BLaER1 treated with 17β-estradiol and CSF1 and Interleukin-3, amounts not matched to agents 10 nM and 100 nM (cell line): ENCODE data around the gene FRY.
A peak's percentile ranks its signal among the peaks of the same experiment; 100 is the strongest.

Experiments used
- H3K27ac ChIP-seq, 11 experiments: shearing (Covaris generic); formaldehyde crosslinking; 2 replicates each; pipeline ENCODE4 v1.8.1; 2022
- H3K27me3 ChIP-seq, 11 experiments: shearing (Covaris generic); formaldehyde crosslinking; 2 replicates each; pipeline ENCODE4 v1.8.1; 2022
- H3K36me3 ChIP-seq, 11 experiments: shearing (Covaris generic); formaldehyde crosslinking; 2 replicates each; pipeline ENCODE4 v1.8.1; 2022
- H3K4me1 ChIP-seq, 10 experiments: shearing (Covaris generic); formaldehyde crosslinking; 2 replicates each; pipeline ENCODE4 v1.8.1; 2022
- H3K4me2 ChIP-seq, 11 experiments: shearing (Covaris generic); formaldehyde crosslinking; 2 replicates each; pipeline ENCODE4 v1.8.1; 2022
- H3K4me3 ChIP-seq, 10 experiments: shearing (Covaris generic); formaldehyde crosslinking; 2 replicates each; pipeline ENCODE4 v1.8.1; 2022
- H3K9ac ChIP-seq, 11 experiments: shearing (Covaris generic); formaldehyde crosslinking; 2 replicates each; pipeline ENCODE4 v1.8.1; 2022
- H3K9me3 ChIP-seq, 11 experiments: shearing (Covaris generic); formaldehyde crosslinking; replicated peaks in 1 of 11; 2 replicates each; pipeline ENCODE4 v1.8.1; 2022
- H4K20me1 ChIP-seq, 11 experiments: shearing (Covaris generic); formaldehyde crosslinking; 2 replicates each; pipeline ENCODE4 v1.8.1; 2022
- Cebpa-rat ChIP-seq, 11 experiments: shearing (Covaris generic); IDR thresholded peaks; 2 replicates each; pipeline ENCODE4 v1.8.1; 2022

The FRY gene

GRCh38 chr13:32105653-32106313 is 74.2 kb downstream of the FRY start:
- Histone ChIP-seq H3K27ac (no peak overlapping the region), H3K4me2 (no peak overlapping the region), H3K27me3 (no peaks in the 10 kb centered on the region), H3K9ac (no peak overlapping the region), H3K36me3 (no peaks in the 10 kb centered on the region; a peak in 1 of 22 replicates), H4K20me1 (no peaks in the 10 kb centered on the region), H3K4me1 (peaks cover 0 to 14% (median 9%) of the 10 kb centered on the region in 10 experiments; a peak in 12 of 20 replicates), H3K4me3 (no peak overlapping the region), H3K9me3 (peaks cover 0 to 26% (median 4%) of the 10 kb centered on the region in 11 experiments; a peak in 10 of 22 replicates)
- TF ChIP-seq Cebpa-rat (IDR thresholded peaks at IDR 0.05), result no peak

DNA sequence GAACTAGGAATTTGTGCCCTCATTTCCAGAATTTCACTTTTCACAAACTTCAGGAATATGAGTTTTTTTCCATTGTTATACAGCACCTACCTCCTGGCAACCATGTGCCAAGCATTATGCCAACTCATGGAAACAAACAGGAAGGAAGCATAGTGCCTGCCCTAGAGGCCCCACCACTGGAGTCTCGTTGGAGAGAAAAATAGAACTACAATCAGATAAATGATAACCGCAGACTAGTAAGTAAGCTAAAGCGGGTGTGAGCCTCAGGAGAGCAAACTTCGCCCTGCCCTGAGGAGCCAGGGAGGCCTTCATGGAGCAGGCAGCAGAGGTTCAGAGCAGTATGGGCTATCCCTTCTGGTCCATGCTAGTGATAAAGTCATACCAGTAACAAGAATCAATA is 75.9 kb downstream of the FRY start:
- H3K9ac ChIP-seq, result no peak overlapping the region
- no peaks in the 10 kb centered on the region for H3K27me3 ChIP-seq
- peaks cover 0 to 28% (median 15%) of the 10 kb centered on the region in 10 experiments; a peak in 12 of 20 replicates for H3K4me1 ChIP-seq
- H3K4me2 ChIP-seq, result peak overlapping the region in 10 of 11 experiments; percentile 3 to 78 (median 46); a peak in 13 of 22 replicates
- no peaks in the 10 kb centered on the region for H4K20me1 ChIP-seq
- H3K9me3 ChIP-seq, result peaks cover 0 to 33% (median 4%) of the 10 kb centered on the region in 11 experiments; a peak in 10 of 22 replicates
- TF ChIP-seq Cebpa-rat (IDR thresholded peaks at IDR 0.05), result no peak
- no peak overlapping the region for H3K4me3 ChIP-seq
- H3K36me3 ChIP-seq, result no peaks in the 10 kb centered on the region; a peak in 1 of 22 replicates
- peak overlapping the region in 4 of 11 experiments; percentile 4 to 57 (median 44); a peak in 6 of 22 replicates for H3K27ac ChIP-seq

DNA sequence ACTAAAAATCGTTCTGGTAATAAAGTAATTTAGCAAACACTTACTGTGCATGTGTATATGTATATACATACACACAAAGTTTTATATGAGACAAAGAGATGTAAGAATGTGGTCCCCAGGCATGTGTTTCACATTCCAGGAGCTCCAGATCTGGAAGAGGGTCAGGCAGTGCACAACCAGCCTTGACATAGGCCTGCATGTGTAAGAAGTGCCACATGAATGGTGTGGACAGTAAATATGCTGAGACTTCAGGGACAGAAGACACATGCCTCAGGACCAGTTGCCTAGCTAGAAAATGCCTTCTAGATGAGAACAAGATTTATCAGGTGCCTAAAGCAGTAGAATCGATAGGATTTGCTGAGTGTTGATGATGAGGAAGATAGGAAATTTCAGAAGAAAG is 76.4 kb downstream of the FRY start:
- Histone ChIP-seq H3K4me2 (peak overlapping the region in 6 of 11 experiments; percentile 3 to 78 (median 46); a peak in 6 of 22 replicates), H3K4me1 (peaks cover 0 to 28% (median 15%) of the 10 kb centered on the region in 10 experiments; a peak in 12 of 20 replicates), H3K9me3 (peaks cover 0 to 31% (median 4%) of the 10 kb centered on the region in 11 experiments; a peak in 10 of 22 replicates), H3K4me3 (no peak overlapping the region), H3K36me3 (no peaks in the 10 kb centered on the region; a peak in 1 of 22 replicates), H3K27ac (peak overlapping the region in 4 of 11 experiments; percentile 4 to 57 (median 44); a peak in 5 of 22 replicates), H3K9ac (no peak overlapping the region), H3K27me3 (no peaks in the 10 kb centered on the region), H4K20me1 (no peaks in the 10 kb centered on the region)
- TF ChIP-seq Cebpa-rat (IDR thresholded peaks at IDR 0.05), result no peak

DNA sequence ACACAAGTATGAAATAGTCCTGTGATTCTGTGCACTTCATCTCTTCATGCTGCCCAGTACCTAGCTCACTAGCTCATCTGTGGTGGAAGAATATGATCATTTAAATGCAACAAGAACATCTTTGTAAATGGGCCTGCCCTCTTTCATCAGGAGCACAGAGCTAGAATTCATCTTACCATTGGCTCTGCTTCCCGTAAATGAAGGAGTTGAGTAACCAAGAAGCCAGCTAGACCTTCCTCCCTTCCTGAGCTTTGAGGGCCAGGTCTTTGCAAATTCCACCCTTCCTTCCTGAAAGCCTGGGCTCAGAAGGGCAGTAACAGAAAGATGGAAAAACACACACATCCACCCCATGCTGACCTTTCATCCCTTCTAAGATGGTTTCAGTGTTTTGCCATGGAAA is 82.0 kb downstream of the FRY start:
- Histone ChIP-seq H3K27me3 (no peaks in the 10 kb centered on the region), H3K4me2 (peak overlapping the region in 5 of 11 experiments; percentile 6 to 82 (median 21); a peak in 7 of 22 replicates), H3K9me3 (0 out of 22 replicates have a peak, but pooled peaks cover 0 to 15% (median 0%) of the 10 kb centered on the region in 11 experiments), H3K36me3 (0 out of 22 replicates have a peak, but pooled peaks cover 0 to 3% (median 0%) of the 10 kb centered on the region in 11 experiments), H3K4me1 (peaks cover 0 to 71% (median 41%) of the 10 kb centered on the region in 10 experiments; a peak in 15 of 20 replicates), H3K9ac (no peak overlapping the region), H3K4me3 (no peak overlapping the region), H4K20me1 (no peaks in the 10 kb centered on the region), H3K27ac (peak overlapping the region in 3 of 11 experiments; percentile 19 to 87 (median 84); a peak in 3 of 22 replicates)
- TF ChIP-seq Cebpa-rat (IDR thresholded peaks at IDR 0.05), result no peak

GRCh38 chr13:32114284-32114950 is 82.8 kb downstream of the FRY start:
- peak overlapping the region in 7 of 11 experiments; percentile 60 to 87 (median 77); a peak in 13 of 22 replicates for H3K27ac ChIP-seq
- H3K27me3 ChIP-seq, result no peaks in the 10 kb centered on the region
- no peak for TF ChIP-seq Cebpa-rat (IDR thresholded peaks at IDR 0.05)
- peaks cover 0 to 80% (median 41%) of the 10 kb centered on the region in 10 experiments; a peak in 15 of 20 replicates for H3K4me1 ChIP-seq
- no peaks in the 10 kb centered on the region for H4K20me1 ChIP-seq
- peak overlapping the region in 5 of 11 experiments; percentile 56 to 67 (median 60); a peak in 4 of 22 replicates for H3K9ac ChIP-seq
- H3K4me2 ChIP-seq, result peak overlapping the region in 7 of 11 experiments; percentile 18 to 82 (median 68); a peak in 12 of 22 replicates
- no peak overlapping the region for H3K4me3 ChIP-seq
- 0 out of 22 replicates have a peak, but pooled peaks cover 0 to 15% (median 0%) of the 10 kb centered on the region in 11 experiments for H3K9me3 ChIP-seq
- H3K36me3 ChIP-seq, result 0 out of 22 replicates have a peak, but pooled peaks cover 0 to 3% (median 0%) of the 10 kb centered on the region in 11 experiments

GRCh38 chr13:32115066-32115465 is 83.5 kb downstream of the FRY start:
- 0 out of 22 replicates have a peak, but pooled peaks cover 0 to 3% (median 0%) of the 10 kb centered on the region in 11 experiments for H3K36me3 ChIP-seq
- H3K4me3 ChIP-seq, result no peak overlapping the region
- 0 out of 22 replicates have a peak, but pooled peaks cover 0 to 15% (median 0%) of the 10 kb centered on the region in 11 experiments for H3K9me3 ChIP-seq
- peak overlapping the region in 7 of 11 experiments; percentile 18 to 82 (median 68); a peak in 14 of 22 replicates for H3K4me2 ChIP-seq
- H3K4me1 ChIP-seq, result peaks cover 0 to 82% (median 41%) of the 10 kb centered on the region in 10 experiments; a peak in 15 of 20 replicates
- H4K20me1 ChIP-seq, result no peaks in the 10 kb centered on the region
- peak overlapping the region in 6 of 11 experiments; percentile 23 to 67 (median 59); a peak in 11 of 22 replicates for H3K9ac ChIP-seq
- H3K27ac ChIP-seq, result peak overlapping the region in 9 of 11 experiments; percentile 38 to 87 (median 62); a peak in 17 of 22 replicates
- H3K27me3 ChIP-seq, result no peaks in the 10 kb centered on the region
- TF ChIP-seq Cebpa-rat (IDR thresholded peaks at IDR 0.05), result no peak

DNA sequence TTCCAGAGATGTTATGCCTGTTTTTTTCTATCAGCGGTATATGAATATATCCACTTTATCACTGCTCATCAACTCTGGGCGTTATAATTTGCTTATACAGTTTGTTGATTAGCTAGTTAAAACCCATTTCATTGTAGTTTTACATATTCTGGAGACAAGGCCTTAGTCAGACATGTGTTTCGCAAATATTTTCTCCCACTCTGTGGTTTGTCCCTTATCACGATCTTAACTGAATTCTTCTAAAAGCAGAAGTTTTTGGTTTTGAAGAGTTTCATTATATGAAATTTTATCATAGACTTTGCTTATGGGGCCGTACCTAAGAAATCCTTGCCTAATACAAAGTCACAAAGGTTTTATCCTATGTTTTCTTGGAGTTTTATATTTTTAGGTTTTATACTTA is 84.6 kb downstream of the FRY start:
- peak overlapping the region in 7 of 11 experiments; percentile 60 to 87 (median 77); a peak in 14 of 22 replicates for H3K27ac ChIP-seq
- peaks cover 0 to 77% (median 40%) of the 10 kb centered on the region in 10 experiments; a peak in 15 of 20 replicates for H3K4me1 ChIP-seq
- H3K4me2 ChIP-seq, result peak overlapping the region in 6 of 11 experiments; percentile 33 to 82 (median 68); a peak in 11 of 22 replicates

GRCh38 chr13:32117001-32117400 is 85.4 kb downstream of the FRY start:
- H3K27me3 ChIP-seq, result no peaks in the 10 kb centered on the region
- 0 out of 22 replicates have a peak, but pooled peaks cover 0 to 3% (median 0%) of the 10 kb centered on the region in 11 experiments for H3K36me3 ChIP-seq
- TF ChIP-seq Cebpa-rat (IDR thresholded peaks at IDR 0.05), result no peak

More for the DNA sequence above, 84.6 kb downstream of the FRY start:
- H3K9ac ChIP-seq, result peak overlapping the region in 4 of 11 experiments; percentile 20 to 67 (median 54); a peak in 5 of 22 replicates
- no peaks in the 10 kb centered on the region for H4K20me1 ChIP-seq
- 0 out of 22 replicates have a peak, but pooled peaks cover 0 to 3% (median 0%) of the 10 kb centered on the region in 11 experiments for H3K36me3 ChIP-seq
- peak in 3 of 11 experiments; percentile 19 to 85 (median 47); a peak in 4 of 22 replicates for TF ChIP-seq Cebpa-rat (IDR thresholded peaks at IDR 0.05)
- H3K4me3 ChIP-seq, result no peak overlapping the region
- H3K9me3 ChIP-seq, result 0 out of 22 replicates have a peak, but pooled peaks cover 0 to 18% (median 0%) of the 10 kb centered on the region in 11 experiments
- no peaks in the 10 kb centered on the region for H3K27me3 ChIP-seq

More at GRCh38 chr13:32117001-32117400, 85.4 kb downstream of the FRY start:
- no peak overlapping the region for H3K4me3 ChIP-seq
- peaks cover 0 to 69% (median 36%) of the 10 kb centered on the region in 10 experiments; a peak in 14 of 20 replicates for H3K4me1 ChIP-seq
- peak overlapping the region in 7 of 11 experiments; percentile 4 to 82 (median 68); a peak in 13 of 22 replicates for H3K4me2 ChIP-seq
- H4K20me1 ChIP-seq, result no peaks in the 10 kb centered on the region
- H3K9ac ChIP-seq, result peak overlapping the region in 4 of 11 experiments; percentile 9 to 64 (median 42); a peak in 5 of 22 replicates
- H3K27ac ChIP-seq, result peak overlapping the region in 7 of 11 experiments; percentile 25 to 87 (median 77); a peak in 13 of 22 replicates
- peaks cover 0 to 16% (median under 1%) of the 10 kb centered on the region in 11 experiments; a peak in 8 of 22 replicates for H3K9me3 ChIP-seq
